MM.1S (cell line): ENCODE results near the gene TNXB.

ENCODE experiments used
- CTCF ChIP-seq: fragments of 300-600 bp; sonication (generic); IDR thresholded peaks from 2 replicates; pipeline ENCODE4 v1.5.1; 2016; ENCODE audit warnings: antibody characterized with exemption, low read length, mixed read lengths
- EZH2phosphoT487 ChIP-seq: fragments of 300-600 bp; sonication (generic); IDR thresholded peaks from 2 replicates; pipeline ENCODE4 v1.6.1; 2018; ENCODE audit warnings: antibody characterized with exemption, low read length

- TF ChIP-seq CTCF (no peak), EZH2phosphoT487 (no peak)
Observed at GRCh38 chr6:32095338-32096086, 13.6 kb downstream of the TNXB start.
